ENCODE data around the gene GTF2A1.
"Not testable (repeated sequence)": the region's sequence is repeated elsewhere in the genome, so short reads cannot be mapped to it uniquely, and the experiment has no call there.

GTF2A1 gene

GRCh38 chr14:81220830-81221578, at the start of gene GTF2A1:
GTF2A1 (minus strand) TSS chr14:81220959; CDS start chr14:81220518, 441 bp downstream.
- DNase-seq, result peak; percentile 96

- DNase-seq, result no peak
These were observed 49.2 kb upstream of the GTF2A1 start for GRCh38 chr14:81269979-81270375.

- peak; percentile 4 for DNase-seq
These were observed 48.6 kb upstream of the GTF2A1 start for GRCh38 chr14:81269100-81269978.

- DNase-seq, result no peak
These were observed 47.3 kb upstream of the GTF2A1 start for GRCh38 chr14:81268016-81268416.

GRCh38 chr14:81265636-81266169, 44.9 kb upstream of the GTF2A1 start:
- DNase-seq, result no peak

GRCh38 chr14:81264671-81265070, 43.9 kb upstream of the GTF2A1 start:
- no peak for DNase-seq

GRCh38 chr14:81263777-81264410, 43.1 kb upstream of the GTF2A1 start:
- DNase-seq, result no peak

GRCh38 chr14:81261176-81261575, 40.4 kb upstream of the GTF2A1 start:
- no peak for DNase-seq

- no peak for DNase-seq
These were observed 40.0 kb upstream of the GTF2A1 start for GRCh38 chr14:81260732-81261131.

- peak; percentile 30 for DNase-seq
These were observed 35.7 kb upstream of the GTF2A1 start for GRCh38 chr14:81256289-81256960.

- DNase-seq, result no peak
These were observed 31.5 kb upstream of the GTF2A1 start for GRCh38 chr14:81252278-81252677.

GRCh38 chr14:81247271-81247766, 26.6 kb upstream of the GTF2A1 start:
- no peak for DNase-seq

GRCh38 chr14:81246461-81247270, 25.9 kb upstream of the GTF2A1 start:
- no peak for DNase-seq

GRCh38 chr14:81245771-81246170, 25.0 kb upstream of the GTF2A1 start:
- DNase-seq, result no peak

- DNase-seq, result not testable (repeated sequence)
These were observed 23.7 kb upstream of the GTF2A1 start for GRCh38 chr14:81244431-81244830.

- no peak for DNase-seq
These were observed 22.7 kb upstream of the GTF2A1 start for GRCh38 chr14:81243499-81243898.

GRCh38 chr14:81236849-81237248, 16.1 kb upstream of the GTF2A1 start:
- not testable (repeated sequence) for DNase-seq

- no peak for DNase-seq
These were observed 15.4 kb upstream of the GTF2A1 start for GRCh38 chr14:81236138-81236537.

GRCh38 chr14:81235096-81235495, 14.3 kb upstream of the GTF2A1 start:
- no peak for DNase-seq

- no peak for DNase-seq
These were observed 13.5 kb upstream of the GTF2A1 start for GRCh38 chr14:81234278-81234677.

- DNase-seq, result no peak
These were observed 12.9 kb upstream of the GTF2A1 start for GRCh38 chr14:81233615-81234014.

- DNase-seq, result no peak
These were observed 10.8 kb upstream of the GTF2A1 start for GRCh38 chr14:81231540-81231939.

Data from GDM1 (cell line).